IMR-90 (cell line): ENCODE measurements around the gene TMPRSS9.

ENCODE experiments used
- MAFK ChIP-seq: IDR thresholded peaks from 2 replicates; pipeline ENCODE4 v1.6.1; 2012; ENCODE audit warnings: low read depth, low read length, improper control_type of control experiment
- NFE2L2 ChIP-seq: fragments of 150-350 bp; IDR thresholded peaks from 2 replicates; pipeline ENCODE4 v1.6.1; 2016; ENCODE audit warnings: low read depth, mild to moderate bottlenecking, low read length
- POLR2A ChIP-seq: IDR thresholded peaks from 2 replicates; pipeline ENCODE4 v1.6.1; 2012; ENCODE audit warnings: mild to moderate bottlenecking, low read depth, low read length
- RAD21 ChIP-seq: IDR thresholded peaks from 2 replicates; pipeline ENCODE4 v1.6.1; 2012; ENCODE audit warnings: low read length, improper control_type of control experiment
- RFX5 ChIP-seq: IDR thresholded peaks from 2 replicates; pipeline ENCODE4 v1.8.0; 2012; ENCODE audit warnings: low read depth, mild to moderate bottlenecking, low read length, moderate library complexity
- SMC3 ChIP-seq: fragments of 150-350 bp; IDR thresholded peaks from 2 replicates; pipeline ENCODE4 v1.6.1; 2016; ENCODE audit warnings: low read depth, mild to moderate bottlenecking, antibody characterized with exemption, low read length, moderate library complexity
- TF ChIP-seq, protein P1 (sequence below): conservative IDR thresholded peaks from 2 replicates; pipeline ENCODE4 v1.5.1; 2012; ENCODE audit warnings: mild to moderate bottlenecking, low read depth, low read length, improper control_type of control experiment
- TF ChIP-seq, protein P2 (sequence below): fragments of 150-350 bp; IDR thresholded peaks from 2 replicates; pipeline ENCODE4 v1.6.1; 2017; ENCODE audit warnings: mild to moderate bottlenecking, antibody characterized with exemption, low read length, low read depth

DNA sequence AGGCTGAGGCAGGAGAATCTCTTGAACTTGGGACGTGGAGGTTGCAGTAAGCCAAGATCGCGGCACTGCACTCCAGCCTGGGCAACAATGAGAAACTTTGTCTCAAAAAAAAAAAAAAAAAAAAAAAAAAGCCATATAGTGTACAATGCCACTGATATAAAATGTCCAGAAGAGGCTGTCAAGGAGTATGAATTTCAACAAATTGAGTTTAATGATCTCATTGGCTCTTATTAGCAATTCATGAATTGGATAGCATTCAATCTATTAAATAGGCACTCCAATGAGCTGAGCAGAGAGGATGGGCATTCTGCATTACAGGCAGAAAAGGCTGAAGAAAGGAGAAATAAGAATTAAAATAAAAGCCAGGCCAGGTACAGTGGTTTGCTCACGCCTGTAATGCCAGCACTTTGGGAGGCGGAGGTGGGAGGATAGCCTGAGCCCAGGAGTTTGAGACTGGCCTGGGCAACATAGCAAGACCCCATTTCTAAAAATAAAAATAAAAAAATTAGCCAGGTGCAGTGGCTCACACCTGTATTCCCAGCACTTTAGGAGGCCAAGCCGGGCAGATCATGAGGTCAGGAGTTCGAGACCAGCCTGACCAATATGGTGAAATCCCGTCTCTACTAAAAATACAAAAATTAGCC is 97.5 kb downstream of the TMPRSS9 start:
- TF ChIP-seq, protein P1, sequence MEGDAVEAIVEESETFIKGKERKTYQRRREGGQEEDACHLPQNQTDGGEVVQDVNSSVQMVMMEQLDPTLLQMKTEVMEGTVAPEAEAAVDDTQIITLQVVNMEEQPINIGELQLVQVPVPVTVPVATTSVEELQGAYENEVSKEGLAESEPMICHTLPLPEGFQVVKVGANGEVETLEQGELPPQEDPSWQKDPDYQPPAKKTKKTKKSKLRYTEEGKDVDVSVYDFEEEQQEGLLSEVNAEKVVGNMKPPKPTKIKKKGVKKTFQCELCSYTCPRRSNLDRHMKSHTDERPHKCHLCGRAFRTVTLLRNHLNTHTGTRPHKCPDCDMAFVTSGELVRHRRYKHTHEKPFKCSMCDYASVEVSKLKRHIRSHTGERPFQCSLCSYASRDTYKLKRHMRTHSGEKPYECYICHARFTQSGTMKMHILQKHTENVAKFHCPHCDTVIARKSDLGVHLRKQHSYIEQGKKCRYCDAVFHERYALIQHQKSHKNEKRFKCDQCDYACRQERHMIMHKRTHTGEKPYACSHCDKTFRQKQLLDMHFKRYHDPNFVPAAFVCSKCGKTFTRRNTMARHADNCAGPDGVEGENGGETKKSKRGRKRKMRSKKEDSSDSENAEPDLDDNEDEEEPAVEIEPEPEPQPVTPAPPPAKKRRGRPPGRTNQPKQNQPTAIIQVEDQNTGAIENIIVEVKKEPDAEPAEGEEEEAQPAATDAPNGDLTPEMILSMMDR: no peak
- TF ChIP-seq POLR2A (no peak), RAD21 (no peak), SMC3 (no peak), MAFK (no peak), NFE2L2 (no peak), RFX5 (no peak)
- TF ChIP-seq, protein P2, sequence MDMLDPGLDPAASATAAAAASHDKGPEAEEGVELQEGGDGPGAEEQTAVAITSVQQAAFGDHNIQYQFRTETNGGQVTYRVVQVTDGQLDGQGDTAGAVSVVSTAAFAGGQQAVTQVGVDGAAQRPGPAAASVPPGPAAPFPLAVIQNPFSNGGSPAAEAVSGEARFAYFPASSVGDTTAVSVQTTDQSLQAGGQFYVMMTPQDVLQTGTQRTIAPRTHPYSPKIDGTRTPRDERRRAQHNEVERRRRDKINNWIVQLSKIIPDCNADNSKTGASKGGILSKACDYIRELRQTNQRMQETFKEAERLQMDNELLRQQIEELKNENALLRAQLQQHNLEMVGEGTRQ: no peak
